ENCODE data around the gene HTT.

The HTT gene

DNA sequence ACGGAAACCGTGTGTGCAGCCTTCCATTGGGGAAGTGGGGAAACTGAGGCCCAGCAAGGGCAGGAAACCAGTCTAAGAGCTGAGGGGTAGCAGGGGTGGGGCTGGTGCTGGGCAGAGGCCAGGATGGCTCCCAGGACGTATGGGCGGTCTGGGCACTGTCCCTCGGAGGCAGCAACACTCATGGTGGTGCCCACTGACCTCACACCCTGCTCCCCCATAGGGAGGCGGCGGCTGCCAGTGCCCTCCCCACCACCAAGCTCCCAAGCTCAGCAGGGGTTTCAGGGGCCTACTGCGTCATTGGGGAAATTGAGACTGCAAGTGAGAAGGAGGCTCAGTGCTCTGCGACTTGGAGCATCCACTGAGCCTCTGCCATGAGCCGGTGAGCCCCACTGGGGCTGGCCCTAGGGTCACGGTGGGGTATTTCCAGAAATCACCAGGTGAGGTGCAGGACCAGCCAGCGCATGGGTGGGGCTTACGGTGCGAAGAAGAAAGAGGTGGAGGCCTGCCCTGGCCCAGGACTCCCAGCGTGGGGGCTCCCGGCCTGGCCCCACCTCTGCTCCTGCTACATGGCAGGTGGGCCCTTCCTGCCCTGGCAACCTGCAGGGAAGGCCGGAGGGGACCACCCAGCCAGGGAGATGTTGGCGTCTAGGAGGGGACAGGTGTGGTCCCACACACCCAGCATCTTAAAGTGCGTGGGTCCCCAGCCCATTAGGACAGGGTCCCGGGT lies 175.4 kb downstream of the HTT start:
- TF ChIP-seq POLR2A (IDR thresholded peaks at IDR 0.05; ENCODE audit: low read length) = no peak
- no peak for TF ChIP-seq GATA1 (IDR thresholded peaks at IDR 0.05; ENCODE audit: low read depth, low read length)
- no peak for DNase-seq

DNA sequence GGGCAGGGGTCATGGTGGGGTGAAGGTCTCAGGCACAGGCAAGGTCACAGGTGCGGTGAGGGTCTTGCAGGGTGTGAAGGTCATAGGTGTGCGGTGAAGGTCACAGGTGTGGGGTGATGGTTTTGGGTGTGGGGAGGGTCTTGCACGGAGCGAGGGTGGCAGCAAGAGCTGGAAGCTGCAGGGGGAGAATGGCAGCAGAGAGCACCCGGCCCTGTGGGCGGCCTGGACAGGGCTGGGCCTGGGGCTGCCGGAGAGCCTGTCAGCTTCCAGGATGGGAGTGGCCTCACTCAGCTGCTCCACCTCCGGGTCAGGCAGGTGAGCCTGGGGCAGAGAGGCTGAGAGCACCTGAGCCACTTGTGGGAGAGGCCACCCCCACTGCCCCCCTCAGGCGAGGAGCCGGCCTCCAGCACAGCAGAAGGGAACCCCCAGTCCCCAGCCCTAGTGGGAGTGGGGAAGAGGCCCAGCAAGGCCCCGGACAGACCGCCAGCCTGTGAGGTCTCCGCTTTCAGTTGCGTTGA lies 176.0 kb downstream of the HTT start:
- no peak for TF ChIP-seq POLR2A (IDR thresholded peaks at IDR 0.05; ENCODE audit: low read length)
- no peak for TF ChIP-seq GATA1 (IDR thresholded peaks at IDR 0.05; ENCODE audit: low read depth, low read length)
- DNase-seq = no peak

- no peak for DNase-seq
- TF ChIP-seq POLR2A (IDR thresholded peaks at IDR 0.05; ENCODE audit: low read length) = no peak
- no peak for TF ChIP-seq GATA1 (IDR thresholded peaks at IDR 0.05; ENCODE audit: low read depth, low read length)
Measured at GRCh38 chr4:3250956-3251690, 176.6 kb downstream of the HTT start.

DNA sequence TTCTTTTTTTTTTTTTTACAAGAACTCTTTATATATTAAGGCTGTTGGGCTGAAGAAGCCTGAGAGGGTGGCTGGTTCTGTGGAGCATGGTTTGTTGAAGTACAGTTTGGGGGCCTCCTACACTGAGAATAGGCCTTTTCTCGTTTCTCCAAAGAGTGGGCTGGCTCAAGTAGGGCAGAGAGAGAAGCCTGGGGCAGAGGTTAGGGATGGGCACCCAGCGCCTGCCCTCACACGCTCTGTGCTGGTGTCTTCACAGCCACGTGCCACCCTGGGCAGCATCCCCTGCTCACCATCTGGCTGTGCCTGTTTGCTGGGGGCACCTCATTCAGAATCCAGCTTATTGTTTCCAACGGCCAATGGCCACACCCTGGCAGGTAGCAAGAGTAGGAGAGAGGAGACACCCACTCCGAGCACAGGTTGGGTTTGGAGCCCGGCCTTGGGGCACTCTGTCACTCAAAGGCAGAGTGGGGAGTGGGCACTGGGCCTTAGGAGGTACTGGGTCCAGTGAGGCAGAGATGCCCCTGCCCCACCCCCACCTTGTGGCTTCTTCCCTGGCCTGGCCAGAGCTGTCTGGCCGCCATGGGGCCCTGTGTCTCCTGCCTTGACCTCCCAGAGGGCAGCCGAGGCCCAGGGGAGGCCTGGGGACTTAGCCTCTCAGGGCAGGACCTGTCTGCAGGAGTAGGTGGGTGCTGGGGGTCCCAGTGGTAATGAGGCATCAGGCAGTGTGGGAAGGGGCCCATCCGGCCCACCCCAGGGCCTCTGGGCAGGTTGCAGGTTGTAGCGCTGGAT lies 177.4 kb downstream of the HTT start:
- TF ChIP-seq GATA1 (IDR thresholded peaks at IDR 0.05; ENCODE audit: low read depth, low read length) = no peak
- TF ChIP-seq POLR2A (IDR thresholded peaks at IDR 0.05; ENCODE audit: low read length) = no peak
- DNase-seq = no peak

DNA sequence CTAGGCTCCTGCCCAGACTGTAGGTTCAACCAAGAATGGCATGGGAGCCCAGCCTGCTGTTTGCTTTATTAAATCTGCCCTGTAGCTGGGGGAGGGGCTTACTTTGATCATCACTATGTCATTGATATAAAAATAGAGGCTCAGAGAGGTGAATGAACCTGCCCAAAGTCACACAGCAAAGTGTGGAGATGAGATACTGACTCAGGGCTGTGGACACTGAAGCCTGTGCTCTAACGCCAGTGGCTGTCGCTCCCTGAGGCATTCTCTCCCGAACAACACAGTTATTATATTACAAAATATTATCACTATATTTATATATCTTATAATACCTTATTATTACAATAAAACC lies 178.0 kb downstream of the HTT start:
- DNase-seq = no peak
- TF ChIP-seq POLR2A (IDR thresholded peaks at IDR 0.05; ENCODE audit: low read length) (no peak), GATA1 (IDR thresholded peaks at IDR 0.05; ENCODE audit: low read depth, low read length) (no peak)

- no peak for DNase-seq
Measured at GRCh38 chr4:3252831-3253641, 178.6 kb downstream of the HTT start.

DNA sequence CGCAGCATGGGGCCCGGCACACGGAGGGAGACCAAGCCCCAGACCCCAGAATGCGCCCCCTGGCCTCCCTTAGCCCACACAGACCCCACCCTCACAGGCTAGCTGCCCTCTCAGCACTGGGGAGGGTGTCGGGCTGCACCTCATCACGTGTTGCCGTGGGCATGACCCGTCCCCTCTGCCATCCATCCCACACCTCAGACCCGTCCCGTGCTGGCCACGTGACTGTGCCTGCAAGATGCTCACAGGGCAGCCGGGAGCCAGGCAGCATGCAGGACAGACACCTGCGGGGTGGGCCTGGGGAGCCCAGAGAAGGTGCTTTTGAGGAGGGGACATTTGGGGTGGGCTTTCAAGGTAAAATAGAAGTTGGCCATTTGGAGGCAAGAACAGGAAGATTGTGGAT lies 179.3 kb downstream of the HTT start:
- TF ChIP-seq POLR2A (IDR thresholded peaks at IDR 0.05; ENCODE audit: low read length) (no peak), GATA1 (IDR thresholded peaks at IDR 0.05; ENCODE audit: low read depth, low read length) (no peak)
- no peak for DNase-seq

More at GRCh38 chr4:3252831-3253641, 178.6 kb downstream of the HTT start:
- TF ChIP-seq GATA1 (IDR thresholded peaks at IDR 0.05; ENCODE audit: low read depth, low read length) (no peak), POLR2A (IDR thresholded peaks at IDR 0.05; ENCODE audit: low read length) (no peak)

DNA sequence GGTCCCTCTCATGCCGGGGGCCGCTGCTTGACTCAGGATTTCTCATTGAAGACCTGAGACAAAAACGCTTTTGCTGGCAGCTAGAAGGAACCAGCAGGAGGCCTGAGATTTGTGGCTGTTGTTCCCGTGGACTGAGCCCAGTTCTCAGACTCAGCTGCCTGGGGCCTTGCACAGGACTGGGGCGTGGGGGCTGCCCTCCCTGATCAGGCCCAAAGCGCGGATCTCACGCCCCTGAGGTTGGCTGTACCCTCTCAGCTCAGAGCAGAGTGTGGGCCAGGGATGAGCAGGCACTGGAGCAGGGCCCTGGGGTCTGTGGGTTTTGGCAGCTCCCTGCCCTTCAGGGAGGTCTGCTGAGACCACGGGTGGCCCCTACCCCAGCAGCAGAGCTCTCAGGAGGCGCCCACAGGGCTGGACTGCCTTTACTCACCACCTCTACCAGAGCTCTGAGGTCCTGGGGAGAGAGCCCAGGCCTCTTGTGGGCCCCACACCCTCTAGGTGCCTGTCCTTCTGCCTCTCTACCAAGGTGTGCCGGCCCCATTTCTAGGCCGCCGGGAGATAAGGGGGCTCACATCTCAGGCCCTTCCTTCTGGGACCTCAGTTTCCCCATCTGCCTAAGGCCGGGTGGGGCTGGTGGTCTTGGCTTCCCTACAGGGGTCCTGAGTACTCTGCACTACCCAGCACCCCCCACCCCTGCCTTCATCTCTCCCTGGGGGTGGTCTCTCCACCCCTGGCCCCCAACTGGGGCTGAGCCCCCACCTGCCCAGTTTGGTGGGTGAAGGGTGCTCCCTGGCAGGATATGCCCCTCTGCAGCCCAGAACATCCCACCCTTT lies 180.0 kb downstream of the HTT start:
- DNase-seq = no peak
- TF ChIP-seq POLR2A (IDR thresholded peaks at IDR 0.05; ENCODE audit: low read length) = no peak
- no peak for TF ChIP-seq GATA1 (IDR thresholded peaks at IDR 0.05; ENCODE audit: low read depth, low read length)

DNA sequence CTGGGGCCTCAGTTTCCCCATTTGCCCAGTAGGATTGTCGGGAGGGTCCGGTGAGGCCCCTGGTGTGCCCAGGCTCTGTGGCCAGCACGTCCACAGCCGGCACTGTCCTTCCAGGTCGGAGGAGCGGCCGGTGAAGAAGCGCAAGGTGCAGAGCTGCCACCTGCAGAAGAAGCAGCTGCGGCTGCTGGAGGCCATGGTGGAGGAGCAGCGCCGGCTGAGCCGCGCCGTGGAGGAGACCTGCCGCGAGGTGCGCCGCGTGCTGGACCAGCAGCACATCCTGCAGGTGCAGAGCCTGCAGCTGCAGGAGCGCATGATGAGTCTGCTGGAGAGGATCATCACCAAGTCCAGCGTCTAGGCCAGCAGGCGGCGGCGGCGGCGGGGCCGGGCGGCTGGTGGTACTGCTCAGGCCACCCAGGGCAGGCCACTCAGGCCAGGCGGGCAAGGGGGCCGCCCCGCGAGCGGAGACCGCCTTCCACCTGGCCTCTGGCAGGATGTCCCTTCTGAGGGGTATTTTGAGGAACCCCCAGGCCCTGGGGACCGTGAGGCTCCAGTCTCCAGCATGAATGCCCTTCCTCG lies 181.2 kb downstream of the HTT start:
- TF ChIP-seq GATA1 (IDR thresholded peaks at IDR 0.05; ENCODE audit: low read depth, low read length) = no peak
- DNase-seq = no peak

GRCh38 chr4:3256230-3257102 lies 182.0 kb downstream of the HTT start:
- DNase-seq = no peak
- no peak for TF ChIP-seq POLR2A (IDR thresholded peaks at IDR 0.05; ENCODE audit: low read length)
- no peak for TF ChIP-seq GATA1 (IDR thresholded peaks at IDR 0.05; ENCODE audit: low read depth, low read length)

DNA sequence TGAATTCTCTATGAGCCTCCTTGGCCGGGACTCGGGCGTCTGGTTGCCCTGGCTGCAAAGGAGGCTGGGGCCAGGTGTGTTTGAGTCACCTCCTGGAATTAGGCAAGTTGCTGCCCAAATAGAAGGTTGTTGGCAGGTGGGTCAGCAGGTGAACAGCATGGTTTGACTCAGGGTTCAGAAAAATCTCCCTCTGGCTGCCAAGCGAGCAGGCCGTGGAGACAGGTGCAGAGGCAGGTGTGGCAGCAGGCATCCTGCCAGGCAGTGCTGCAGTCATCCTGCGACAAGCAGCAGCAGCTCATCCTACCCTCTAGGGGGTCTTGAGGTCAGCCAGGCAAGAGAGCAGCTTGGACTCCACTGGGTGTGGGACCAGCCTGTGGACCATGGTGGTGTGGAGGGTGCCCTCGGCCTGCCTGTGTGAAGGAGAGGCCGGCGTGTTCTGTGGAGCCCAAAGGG lies 182.6 kb downstream of the HTT start:
- no peak for DNase-seq
- no peak for TF ChIP-seq GATA1 (IDR thresholded peaks at IDR 0.05; ENCODE audit: low read depth, low read length)
- TF ChIP-seq POLR2A (IDR thresholded peaks at IDR 0.05; ENCODE audit: low read length) = no peak
